OCI-LY3 (cell line): ENCODE measurements around the gene RAB34.

Experiments
- H2AFZ ChIP-seq: fragments of 200-600, 300-600 bp; shearing (Covaris generic); 2 replicates; pipeline ENCODE4 v1.6.0; 2014; ENCODE audit warnings: antibody characterized with exemption, low read depth, low read length
- H3K27ac ChIP-seq: fragments of 200-600, 300-600 bp; sonication (generic); 2 replicates; pipeline ENCODE4 v1.5.1; 2014; ENCODE audit warnings: mild to moderate bottlenecking, low read length, moderate library complexity, mixed read lengths
- H3K27me3 ChIP-seq: fragments of 200-600, 300-600 bp; sonication (generic); 2 replicates; pipeline ENCODE4 v1.6.1; 2014; ENCODE audit warnings: low read depth, low read length, mixed read lengths
- H3K36me3 ChIP-seq: fragments of 200-600, 300-600 bp; sonication (generic); replicated peaks from 2 replicates; pipeline ENCODE3; 2014; ENCODE audit warnings: low read depth, low read length, mixed read lengths
- H3K4me1 ChIP-seq: fragments of 300-600, 200-600 bp; sonication (generic); 2 replicates; pipeline ENCODE4 v1.6.1; 2014; ENCODE audit warnings: low read length, mixed read lengths
- H3K4me2 ChIP-seq: fragments of 200-600, 300-600 bp; sonication (generic); 2 replicates; pipeline ENCODE4 v1.6.1; 2014; ENCODE audit warnings: low read length, mixed read lengths
- H3K4me3 ChIP-seq: fragments of 300-600, 200-600 bp; sonication (generic); 2 replicates; pipeline ENCODE4 v1.5.1; 2014; ENCODE audit warnings: antibody characterized with exemption, mild to moderate bottlenecking, low read length, moderate library complexity
- H3K79me2 ChIP-seq: fragments of 300-600, 200-600 bp; shearing (Covaris generic); 2 replicates; pipeline ENCODE4 v1.6.1; 2014; ENCODE audit warnings: mild to moderate bottlenecking, low read length, mixed read lengths
- H3K9ac ChIP-seq: fragments of 300-600, 200-600 bp; shearing (Covaris generic); 2 replicates; pipeline ENCODE4 v1.6.0; 2014; ENCODE audit warnings: mild to moderate bottlenecking, low read length, moderate library complexity
- H3K9me3 ChIP-seq: fragments of 200-600, 300-600 bp; shearing (Covaris generic); 2 replicates; pipeline ENCODE4 v1.6.1; 2014; ENCODE audit warnings: low read length, mixed read lengths; ENCODE audit not compliant: insufficient read depth
- H4K20me1 ChIP-seq: fragments of 200-600, 300-600 bp; sonication (generic); 2 replicates; pipeline ENCODE4 v1.6.1; 2016; ENCODE audit warnings: low read length, mixed read lengths; ENCODE audit not compliant: insufficient read depth
- EZH2phosphoT487 ChIP-seq: fragments of 200-600 bp; shearing (Covaris generic); IDR thresholded peaks from 2 replicates; pipeline ENCODE4 v1.6.1; 2018; ENCODE audit warnings: antibody characterized with exemption, mixed run types, low read depth
- TF ChIP-seq, protein P1 (sequence below): fragments of 200-600, 300-600 bp; sonication (generic); IDR thresholded peaks from 2 replicates; pipeline ENCODE4 v1.5.1; 2014; ENCODE audit warnings: antibody characterized with exemption, low read length, low read depth

Gene RAB34

GRCh38 chr17:28744972-28745785 is 27.5 kb upstream of the RAB34 start:
- peaks cover 77% of the 10 kb centered on the region for H3K79me2 ChIP-seq
- H3K4me1 ChIP-seq, result peaks cover 78% of the 10 kb centered on the region
- H3K9ac ChIP-seq, result peak overlapping the region; percentile 100
- peaks cover 55% of the 10 kb centered on the region for H4K20me1 ChIP-seq
- H2AFZ ChIP-seq, result no peak overlapping the region
- H3K27ac ChIP-seq, result peak overlapping the region; percentile 94
- peak overlapping the region; percentile 99 for H3K4me3 ChIP-seq
- no peak for TF ChIP-seq EZH2phosphoT487
- TF ChIP-seq, protein P1, sequence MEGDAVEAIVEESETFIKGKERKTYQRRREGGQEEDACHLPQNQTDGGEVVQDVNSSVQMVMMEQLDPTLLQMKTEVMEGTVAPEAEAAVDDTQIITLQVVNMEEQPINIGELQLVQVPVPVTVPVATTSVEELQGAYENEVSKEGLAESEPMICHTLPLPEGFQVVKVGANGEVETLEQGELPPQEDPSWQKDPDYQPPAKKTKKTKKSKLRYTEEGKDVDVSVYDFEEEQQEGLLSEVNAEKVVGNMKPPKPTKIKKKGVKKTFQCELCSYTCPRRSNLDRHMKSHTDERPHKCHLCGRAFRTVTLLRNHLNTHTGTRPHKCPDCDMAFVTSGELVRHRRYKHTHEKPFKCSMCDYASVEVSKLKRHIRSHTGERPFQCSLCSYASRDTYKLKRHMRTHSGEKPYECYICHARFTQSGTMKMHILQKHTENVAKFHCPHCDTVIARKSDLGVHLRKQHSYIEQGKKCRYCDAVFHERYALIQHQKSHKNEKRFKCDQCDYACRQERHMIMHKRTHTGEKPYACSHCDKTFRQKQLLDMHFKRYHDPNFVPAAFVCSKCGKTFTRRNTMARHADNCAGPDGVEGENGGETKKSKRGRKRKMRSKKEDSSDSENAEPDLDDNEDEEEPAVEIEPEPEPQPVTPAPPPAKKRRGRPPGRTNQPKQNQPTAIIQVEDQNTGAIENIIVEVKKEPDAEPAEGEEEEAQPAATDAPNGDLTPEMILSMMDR, result no peak
- H3K9me3 ChIP-seq, result no peaks in the 10 kb centered on the region
- no peaks in the 10 kb centered on the region for H3K27me3 ChIP-seq
- H3K4me2 ChIP-seq, result peak overlapping the region; percentile 100
- H3K36me3 ChIP-seq, result peaks cover 64% of the 10 kb centered on the region

DNA sequence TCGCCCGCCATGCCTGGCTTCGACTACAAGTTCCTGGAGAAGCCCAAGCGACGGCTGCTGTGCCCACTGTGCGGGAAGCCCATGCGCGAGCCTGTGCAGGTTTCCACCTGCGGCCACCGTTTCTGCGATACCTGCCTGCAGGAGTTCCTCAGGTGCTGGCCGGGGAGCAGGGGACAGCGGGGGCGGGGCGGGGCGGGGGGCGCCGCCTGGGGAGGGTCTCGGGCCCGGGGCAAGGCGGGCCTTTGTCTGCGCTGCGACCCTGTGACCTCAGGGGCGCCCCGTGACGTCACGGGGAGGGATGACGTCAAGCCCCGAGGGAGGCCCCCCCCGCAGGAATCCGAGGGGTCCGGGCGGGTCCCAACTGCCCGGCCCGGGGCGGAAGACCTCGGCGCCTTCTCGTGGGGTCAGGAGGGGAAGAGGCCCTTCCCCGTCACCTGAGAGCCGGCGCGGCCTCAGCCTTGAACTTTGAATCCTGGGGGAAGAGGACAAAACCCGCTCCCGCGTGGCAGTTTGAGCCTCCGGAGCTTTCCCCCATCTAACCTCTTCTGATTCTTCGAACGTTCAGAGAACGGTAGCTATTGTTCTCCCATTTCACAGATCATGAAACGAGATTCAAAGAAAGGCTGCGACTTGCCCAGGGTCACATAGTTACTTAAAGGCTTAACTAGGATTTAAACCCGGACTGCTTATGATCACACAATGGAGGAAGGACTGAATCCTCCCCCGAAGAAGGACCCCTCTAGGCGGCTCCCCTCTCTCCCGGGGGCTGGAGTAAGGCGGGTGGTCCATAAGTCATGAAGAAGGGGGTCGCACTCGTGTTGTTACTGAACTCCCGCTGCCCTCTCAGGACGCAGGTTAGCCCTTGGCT is 26.7 kb upstream of the RAB34 start:
- Histone ChIP-seq H3K4me1 (peaks cover 78% of the 10 kb centered on the region), H3K36me3 (peaks cover 65% of the 10 kb centered on the region), H3K9me3 (no peaks in the 10 kb centered on the region), H2AFZ (no peak overlapping the region), H3K4me2 (peak overlapping the region; percentile 100), H3K27ac (peak overlapping the region; percentile 94), H3K27me3 (no peaks in the 10 kb centered on the region), H4K20me1 (peaks cover 48% of the 10 kb centered on the region), H3K79me2 (peaks cover 73% of the 10 kb centered on the region), H3K9ac (peak overlapping the region; percentile 100), H3K4me3 (peak overlapping the region; percentile 99)
- TF ChIP-seq, protein P1, result no peak
- TF ChIP-seq EZH2phosphoT487, result no peak

- peak within 1 kb of the TSS; percentile 100 for H3K9ac ChIP-seq
- H3K9me3 ChIP-seq, result no peaks in the 10 kb centered on the region
- H3K36me3 ChIP-seq, result peaks cover 60% of the 10 kb centered on the region
- H3K4me1 ChIP-seq, result peaks cover 78% of the 10 kb centered on the region
- peaks cover 64% of the 10 kb centered on the region for H3K79me2 ChIP-seq
- H4K20me1 ChIP-seq, result peaks cover 39% of the 10 kb centered on the region
- TF ChIP-seq EZH2phosphoT487, result no peak
- TF ChIP-seq, protein P1, result no peak
- peak within 1 kb of the TSS; percentile 100 for H3K4me2 ChIP-seq
- peak within 1 kb of the TSS; percentile 94 for H3K27ac ChIP-seq
- no peak within 1 kb of the TSS for H2AFZ ChIP-seq
- H3K4me3 ChIP-seq, result peak within 1 kb of the TSS; percentile 99
- no peaks in the 10 kb centered on the region for H3K27me3 ChIP-seq
Observed at GRCh38 chr17:28743243-28744103, 25.8 kb upstream of the RAB34 start, which contains the start of gene TRAF4. TRAF4 (plus strand) TSS chr17:28744011; CDS start chr17:28744113, 102 bp downstream.
